Ascending aorta (tissue), 2 donors: ENCODE measurements around the gene ARHGAP15. TPM values are rescaled to one million over a fixed set of nuclear protein-coding genes. Genes with fewer than 3 reads are reported as not detected.

ENCODE experiments used
- DNase-seq, 2 donors: peaks; one replicate each; pipeline ENCODE4 v3.0.0-alpha.2; 2019; ENCODE audit warnings: low spot score in 2 of 2
- H3K27ac ChIP-seq, 2 donors: fragments of 200-600 bp; sonication (generic); one replicate each; pipeline ENCODE4 v1.5.1; 2016 to 2017; ENCODE audit warnings: mild to moderate bottlenecking in 1 of 2
- H3K27me3 ChIP-seq: fragments of 200-600 bp; sonication (generic); one replicate; pipeline ENCODE4 v1.5.1; 2017
- H3K36me3 ChIP-seq, 2 donors: fragments of 200-600 bp; sonication (generic); one replicate each; pipeline ENCODE4 v1.5.1; 2016
- H3K4me1 ChIP-seq, 2 donors: fragments of 200-600 bp; sonication (generic); one replicate each; pipeline ENCODE4 v1.5.1; 2016 to 2017; ENCODE audit warnings: mild to moderate bottlenecking in 1 of 2
- H3K4me3 ChIP-seq, 2 donors: fragments of 200-600 bp; sonication (generic); one replicate each; pipeline ENCODE4 v1.5.1; 2016 to 2017; ENCODE audit warnings: mild to moderate bottlenecking in 1 of 2
- H3K9me3 ChIP-seq, 2 donors: fragments of 200-600 bp; sonication (generic); one replicate each; pipeline ENCODE4 v1.5.1; 2016
- CTCF ChIP-seq, 3 experiments: fragments of 200-600 bp in 2 of 3; fragments of 450-650 bp in 1 of 3; sonication (generic) in 2 of 3; IDR thresholded peaks; one replicate each; pipeline ENCODE4 v1.5.1; 2016 to 2019; ENCODE audit warnings: antibody characterized with exemption in 3 of 3, mild to moderate bottlenecking in 1 of 3, moderate library complexity in 1 of 3
- intact Hi-C: fragments of 100-400 bp; cut with DNase I; formaldehyde crosslinking; loops from one replicate; pipeline ENCODE4 v1.15.1; 2023
- total RNA-seq: library from RNA; depleted of rRNA; stranded (reverse); fragments of >200 nt; gene quantifications from one replicate; pipeline ENCODE4 v1.1.0, GENCODE V29; 2016

Gene ARHGAP15
- total RNA-seq, 1 donor from 2014 or later = 1.4 TPM

GRCh38 chr2:143162997-143163396, 33.8 kb downstream of the ARHGAP15 start:
- DNase-seq = no peak

GRCh38 chr2:143163499-143163898, 34.3 kb downstream of the ARHGAP15 start:
- intact Hi-C loops = no loop called here
- Histone ChIP-seq H3K27ac (no peak overlapping the region), H3K4me3 (no peak overlapping the region), H3K4me1 (no peaks in the 10 kb centered on the region), H3K36me3 (no peaks in the 10 kb centered on the region), H3K27me3 (no peaks in the 10 kb centered on the region), H3K9me3 (no peaks in the 10 kb centered on the region)
- TF ChIP-seq CTCF (IDR thresholded peaks at IDR 0.05) = no peak
- DNase-seq = no peak

More at GRCh38 chr2:143162997-143163396, 33.8 kb downstream of the ARHGAP15 start:
- H3K4me1 ChIP-seq = no peaks in the 10 kb centered on the region
- no peak for TF ChIP-seq CTCF (IDR thresholded peaks at IDR 0.05)
- no peaks in the 10 kb centered on the region for H3K27me3 ChIP-seq
- no peaks in the 10 kb centered on the region for H3K9me3 ChIP-seq
- H3K27ac ChIP-seq = no peak overlapping the region
- intact Hi-C loops = loop anchor here (1.0 kb wide), 1 partner anchor 96 kb away; no protein-coding TSS in a partner anchor
- H3K4me3 ChIP-seq = no peak overlapping the region
- no peaks in the 10 kb centered on the region for H3K36me3 ChIP-seq

DNA sequence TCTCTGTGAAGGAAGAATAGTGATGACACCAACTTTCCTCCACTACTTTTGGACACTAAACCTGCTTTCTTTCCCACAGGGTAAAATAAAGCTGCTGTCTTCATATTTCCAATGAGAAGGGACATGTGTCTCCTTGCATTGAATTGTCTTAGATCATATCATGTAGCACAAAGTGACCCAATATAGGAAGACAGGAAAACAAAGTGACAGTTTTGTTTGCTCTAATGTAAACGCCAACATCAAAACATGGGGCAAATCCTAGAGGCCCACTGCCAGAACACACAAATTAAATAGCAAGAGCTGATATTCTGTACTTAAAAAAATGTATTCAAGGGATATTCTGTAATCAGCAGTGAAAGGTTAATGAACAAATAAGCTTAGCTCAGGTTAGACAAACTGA, 36.1 kb downstream of the ARHGAP15 start:
- Histone ChIP-seq H3K27ac (no peak overlapping the region), H3K27me3 (no peaks in the 10 kb centered on the region), H3K4me1 (no peaks in the 10 kb centered on the region), H3K36me3 (no peaks in the 10 kb centered on the region), H3K9me3 (no peaks in the 10 kb centered on the region), H3K4me3 (no peak overlapping the region)
- no peak for TF ChIP-seq CTCF (IDR thresholded peaks at IDR 0.05)
- intact Hi-C loops = no loop called here
- no peak for DNase-seq

- TF ChIP-seq CTCF (IDR thresholded peaks at IDR 0.05) = no peak
- Histone ChIP-seq H3K4me1 (no peaks in the 10 kb centered on the region), H3K27ac (no peak overlapping the region), H3K9me3 (no peaks in the 10 kb centered on the region), H3K27me3 (no peaks in the 10 kb centered on the region), H3K4me3 (no peak overlapping the region), H3K36me3 (no peaks in the 10 kb centered on the region)
- intact Hi-C loops = no loop called here
- DNase-seq = no peak
These were observed 39.9 kb downstream of the ARHGAP15 start for GRCh38 chr2:143169105-143169504.

DNA sequence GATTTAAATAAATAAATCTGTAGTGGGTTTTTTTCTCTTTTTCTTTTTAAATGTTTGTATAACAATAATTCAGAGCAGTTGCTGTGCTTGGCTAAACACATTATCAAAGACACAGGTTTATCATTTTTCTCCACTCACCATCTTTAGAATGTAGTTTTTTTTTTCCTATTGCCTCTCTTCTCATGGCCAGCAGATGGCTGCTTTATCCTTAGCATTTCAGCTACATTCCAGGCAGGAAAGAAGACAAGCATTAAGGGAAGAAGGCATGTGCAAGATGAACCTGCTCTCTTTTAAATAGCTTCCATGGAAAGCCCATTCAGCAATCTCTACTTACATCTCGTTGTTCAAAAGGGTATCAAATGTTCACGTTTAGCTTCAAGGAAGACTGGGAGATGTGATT, 42.6 kb downstream of the ARHGAP15 start:
- H3K27me3 ChIP-seq = no peaks in the 10 kb centered on the region
- no peak overlapping the region for H3K4me3 ChIP-seq
- H3K9me3 ChIP-seq = no peaks in the 10 kb centered on the region
- DNase-seq = no peak
- H3K4me1 ChIP-seq = no peaks in the 10 kb centered on the region
- H3K36me3 ChIP-seq = no peaks in the 10 kb centered on the region
- no peak overlapping the region for H3K27ac ChIP-seq
- no peak for TF ChIP-seq CTCF (IDR thresholded peaks at IDR 0.05)
- intact Hi-C loops = loop anchor here (5.0 kb wide), 1 partner anchor 50 kb away; no protein-coding TSS in a partner anchor

GRCh38 chr2:143175438-143175837, 46.2 kb downstream of the ARHGAP15 start:
- no peak for TF ChIP-seq CTCF (IDR thresholded peaks at IDR 0.05)
- no peak for DNase-seq

More at GRCh38 chr2:143175438-143175837, 46.2 kb downstream of the ARHGAP15 start:
- H3K4me1 ChIP-seq = no peaks in the 10 kb centered on the region
- no peak overlapping the region for H3K27ac ChIP-seq
- H3K36me3 ChIP-seq = no peaks in the 10 kb centered on the region
- no peaks in the 10 kb centered on the region for H3K27me3 ChIP-seq
- intact Hi-C loops = no loop called here
- no peak overlapping the region for H3K4me3 ChIP-seq
- peaks cover 0 to 5% of the 10 kb centered on the region in 2 donors for H3K9me3 ChIP-seq
